HEK293 (cell line): ENCODE measurements around the gene TRAP1.

Experiments used
- CTCF ChIA-PET: fragments of 350-600 bp; formaldehyde crosslinking; extraction: SDS; loops from one replicate; lab custom pipeline; 2021; ENCODE audit warnings: antibody characterized with exemption; lab: Yijun Ruan, JAX
- POLR2A ChIA-PET: fragments of 300-600 bp; formaldehyde crosslinking; extraction: SDS; loops from one replicate; lab custom pipeline; 2020; ENCODE audit warnings: antibody characterized with exemption, inconsistent platforms; lab: Yijun Ruan, JAX
- H3K27ac ChIP-seq: fragments of 200-500 bp; sonication (Bioruptor generic); 2 replicates; pipeline ENCODE4 v1.5.1; 2014; ENCODE audit warnings: low read depth, low read length, control low read depth, inconsistent platforms; ENCODE audit errors: extremely low read depth
- H3K36me3 ChIP-seq, 2 experiments: fragments of 200-500 bp in 1 of 2; sonication (Bioruptor generic) in 1 of 2; 1 replicate in 1 of 2; 2 replicates in 1 of 2; pipeline ENCODE4 v1.5.1; 2014 to 2017; ENCODE audit warnings: inconsistent platforms in 2 of 2, low read length in 2 of 2; ENCODE audit not compliant: control insufficient read depth in 2 of 2, insufficient read depth in 1 of 2
- H3K4me1 ChIP-seq: fragments of 200-500 bp; sonication (Bioruptor generic); 2 replicates; pipeline ENCODE4 v1.5.1; 2014; ENCODE audit warnings: mild to moderate bottlenecking, low read length, inconsistent platforms; ENCODE audit not compliant: control insufficient read depth, insufficient read depth
- H3K4me3 ChIP-seq: 2 replicates; pipeline ENCODE4 v1.5.1; 2011; ENCODE audit warnings: low read depth, mild to moderate bottlenecking, control low read depth, low read length, moderate library complexity
- H3K9me3 ChIP-seq: fragments of 200-500 bp; sonication (Bioruptor generic); 2 replicates; pipeline ENCODE4 v1.5.1; 2014; ENCODE audit warnings: low read depth, low read length, inconsistent platforms; ENCODE audit not compliant: control insufficient read depth, insufficient read depth
- BCL11B ChIP-seq: fragments of 450-650 bp; formaldehyde crosslinking; IDR thresholded peaks from 2 replicates; pipeline ENCODE4 v1.5.1; 2016; ENCODE audit warnings: low read depth, missing biosample characterization, missing genetic modification characterization
- HOXD13 ChIP-seq: sonication (generic); formaldehyde crosslinking; IDR thresholded peaks from 2 replicates; pipeline ENCODE4 v1.8.0; 2022; ENCODE audit warnings: missing genetic modification reagents, borderline replicate concordance
- INSM2 ChIP-seq: fragments of 450-650 bp; formaldehyde crosslinking; IDR thresholded peaks from 2 replicates; pipeline ENCODE4 v1.5.1; 2016; ENCODE audit warnings: missing biosample characterization, missing genetic modification characterization
- KLF9 ChIP-seq: fragments of 450-650 bp; formaldehyde crosslinking; IDR thresholded peaks from 2 replicates; pipeline ENCODE4 v1.5.1; 2016; ENCODE audit warnings: missing biosample characterization, missing genetic modification characterization, low read depth
- RBAK ChIP-seq: fragments of 450-650 bp; formaldehyde crosslinking; IDR thresholded peaks from 2 replicates; pipeline ENCODE4 v1.5.1; 2016; ENCODE audit warnings: missing biosample characterization, missing genetic modification characterization
- ZBTB48 ChIP-seq: fragments of 450-650 bp; formaldehyde crosslinking; IDR thresholded peaks from 2 replicates; pipeline ENCODE4 v1.5.1; 2016; ENCODE audit warnings: missing biosample characterization, missing genetic modification characterization
- ZFP3 ChIP-seq: fragments of 450-650 bp; formaldehyde crosslinking; IDR thresholded peaks from 2 replicates; pipeline ENCODE4 v1.5.1; 2016; ENCODE audit warnings: low read depth, missing biosample characterization, missing genetic modification characterization
- ZFP69B ChIP-seq: fragments of 450-650 bp; formaldehyde crosslinking; IDR thresholded peaks from 2 replicates; pipeline ENCODE4 v1.5.1; 2016; ENCODE audit warnings: missing biosample characterization, missing genetic modification characterization
- ZNF16 ChIP-seq: fragments of 450-650 bp; formaldehyde crosslinking; IDR thresholded peaks from 2 replicates; pipeline ENCODE4 v1.5.1; 2016; ENCODE audit warnings: low read depth, missing biosample characterization, missing genetic modification characterization
- ZNF175 ChIP-seq: fragments of 450-650 bp; formaldehyde crosslinking; IDR thresholded peaks from 2 replicates; pipeline ENCODE4 v1.5.1; 2016; ENCODE audit warnings: missing biosample characterization, missing genetic modification characterization
- ZNF324 ChIP-seq: fragments of 450-650 bp; formaldehyde crosslinking; IDR thresholded peaks from 2 replicates; pipeline ENCODE4 v1.5.1; 2016; ENCODE audit warnings: missing biosample characterization, missing genetic modification characterization
- ZNF37A ChIP-seq: fragments of 450-650 bp; IDR thresholded peaks from 2 replicates; pipeline ENCODE4 v1.5.1; 2018; ENCODE audit warnings: missing biosample characterization, missing genetic modification characterization
- ZNF426 ChIP-seq: fragments of 450-650 bp; formaldehyde crosslinking; IDR thresholded peaks from 2 replicates; pipeline ENCODE4 v1.5.1; 2017; ENCODE audit warnings: missing biosample characterization, missing genetic modification characterization, mild to moderate bottlenecking, inconsistent platforms, moderate library complexity
- ZNF501 ChIP-seq: fragments of 450-650 bp; formaldehyde crosslinking; IDR thresholded peaks from 2 replicates; pipeline ENCODE4 v1.5.1; 2016; ENCODE audit warnings: missing biosample characterization, missing genetic modification characterization
- ZNF513 ChIP-seq: fragments of 450-650 bp; IDR thresholded peaks from 2 replicates; pipeline ENCODE4 v1.5.1; 2018; ENCODE audit warnings: missing biosample characterization, missing genetic modification characterization
- ZNF548 ChIP-seq: fragments of 450-650 bp; formaldehyde crosslinking; IDR thresholded peaks from 2 replicates; pipeline ENCODE4 v1.5.1; 2016; ENCODE audit warnings: missing biosample characterization, missing genetic modification characterization
- ZNF555 ChIP-seq: fragments of 450-650 bp; formaldehyde crosslinking; conservative IDR thresholded peaks from 2 replicates; pipeline ENCODE4 v1.5.1; 2017; ENCODE audit warnings: missing biosample characterization, mild to moderate bottlenecking, missing genetic modification characterization, inconsistent platforms
- ZNF558 ChIP-seq: fragments of 450-650 bp; formaldehyde crosslinking; IDR thresholded peaks from 2 replicates; pipeline ENCODE4 v1.5.1; 2016; ENCODE audit warnings: missing biosample characterization, missing genetic modification characterization
- ZNF660 ChIP-seq: fragments of 450-650 bp; IDR thresholded peaks from 2 replicates; pipeline ENCODE4 v1.5.1; 2018; ENCODE audit warnings: missing biosample characterization, mild to moderate bottlenecking, missing genetic modification characterization
- ZNF791 ChIP-seq: fragments of 450-650 bp; formaldehyde crosslinking; IDR thresholded peaks from 2 replicates; pipeline ENCODE4 v1.5.1; 2016; ENCODE audit warnings: missing biosample characterization, missing genetic modification characterization

TRAP1 gene

GRCh38 chr16:3677994-3678393, 39.3 kb downstream of the TRAP1 start:
- POLR2A ChIA-PET: no interaction called here
- no peaks in the 10 kb centered on the region for H3K4me1 ChIP-seq
- peaks cover 24 to 97% of the 10 kb centered on the region in 2 experiments; a peak in 2 of 3 replicates for H3K36me3 ChIP-seq
- no peak overlapping the region for H3K27ac ChIP-seq
- no peaks in the 10 kb centered on the region for H3K9me3 ChIP-seq
- TF ChIP-seq ZNF513 (tag by site-specific recombination) (no peak), ZNF558 (no peak), ZFP3 (tag by site-specific recombination) (no peak), ZNF175 (tag by site-specific recombination) (no peak), ZNF555 (tag by site-specific recombination) (no peak), ZNF501 (tag by site-specific recombination) (no peak), ZFP69B (tag by site-specific recombination) (no peak), HOXD13 (CRISPR knock-in tag) (no peak), ZNF324 (no peak), ZBTB48 (no peak), ZNF548 (tag by site-specific recombination) (no peak), BCL11B (tag by site-specific recombination) (no peak), RBAK (tag by site-specific recombination) (no peak)
- CTCF ChIA-PET: interaction anchor here (1.4 kb wide), 1 partner anchor 10 kb away, joined by 3 read pairs; no protein-coding TSS in a partner anchor
- H3K4me3 ChIP-seq: no peak overlapping the region

- POLR2A ChIA-PET: no interaction called here
- Histone ChIP-seq H3K4me1 (no peaks in the 10 kb centered on the region), H3K4me3 (no peak overlapping the region), H3K27ac (no peak overlapping the region), H3K9me3 (no peaks in the 10 kb centered on the region), H3K36me3 (peaks cover 10 to 95% of the 10 kb centered on the region in 2 experiments; a peak in 2 of 3 replicates)
- CTCF ChIA-PET: interaction anchor here (0.6 to 1.2 kb wide), 3 partner anchors 15 to 501 kb away, joined by 3 read pairs; no protein-coding TSS in a partner anchor
- TF ChIP-seq ZNF791 (tag by site-specific recombination) (no peak), ZNF660 (tag by site-specific recombination) (no peak), ZNF37A (no peak), ZNF426 (no peak), KLF9 (tag by site-specific recombination) (0 out of 2 replicates have a peak, but pooled peaks have one; percentile 20), INSM2 (tag by site-specific recombination) (no peak), ZNF16 (tag by site-specific recombination) (no peak)
Observed at GRCh38 chr16:3675601-3676130, 41.7 kb downstream of the TRAP1 start.
